Measurements from ENCODE around the gene TACC2. TPM values are rescaled to one million over a fixed set of nuclear protein-coding genes. Genes with fewer than 3 reads are reported as not detected.
A peak's percentile ranks its signal among the peaks of the same experiment; 100 is the strongest.
"Not testable (repeated sequence)": the region's sequence is repeated elsewhere in the genome, so short reads cannot be mapped to it uniquely, and the experiment has no call there.

The TACC2 gene
- total RNA-seq, 4 donors from 2014 or later, result 46.5 to 106 (median 71.6) TPM

GRCh38 chr10:122099562-122099961 lies 110.6 kb downstream of the TACC2 start:
- peak overlapping the region in 2 of 4 donors; percentile 4 to 11 for H3K27ac ChIP-seq
- no peak for DNase-seq
- H3K4me3 ChIP-seq, result no peak overlapping the region
- peaks cover 0 to 18% (median 0%) of the 10 kb centered on the region in 3 donors for H3K36me3 ChIP-seq
- H3K9me3 ChIP-seq, result no peaks in the 10 kb centered on the region
- H3K27me3 ChIP-seq, result no peaks in the 10 kb centered on the region
- 40 to 55% methylated on average over 2 of the region's 2 CpGs for WGBS, 2 donors
- TF ChIP-seq POLR2A (IDR thresholded peaks at IDR 0.05), result no peak
- intact Hi-C loops (cut with DNase I), result no loop called here
- H3K4me1 ChIP-seq, result peaks cover 0 to 32% (median 4%) of the 10 kb centered on the region in 3 donors

- no peaks in the 10 kb centered on the region for H3K27me3 ChIP-seq
- TF ChIP-seq CTCF (IDR thresholded peaks at IDR 0.05) (no peak), POLR2A (IDR thresholded peaks at IDR 0.05) (no peak)
- H3K27ac ChIP-seq, result peak overlapping the region in 3 of 4 donors; percentile 5 to 35 (median 19)
- no peak overlapping the region for H3K4me3 ChIP-seq
- H3K36me3 ChIP-seq, result peaks cover 0 to 24% (median 0%) of the 10 kb centered on the region in 3 donors
- intact Hi-C loops (cut with DNase I), result no loop called here
- no peaks in the 10 kb centered on the region for H3K9me3 ChIP-seq
- no peak for DNase-seq
- 52 to 55% methylated on average over 11 to 15 of the region's 15 CpGs for whole genome bisulfite sequencing, 2 donors
- H3K4me1 ChIP-seq, result peaks cover 0 to 32% (median 4%) of the 10 kb centered on the region in 3 donors
Observed at GRCh38 chr10:122102146-122102868, 113.3 kb downstream of the TACC2 start.

GRCh38 chr10:122102869-122103525 lies 114.0 kb downstream of the TACC2 start:
- Histone ChIP-seq H3K27ac (peak overlapping the region in 2 of 4 donors; percentile 19 to 35), H3K4me3 (no peak overlapping the region), H3K27me3 (no peaks in the 10 kb centered on the region), H3K9me3 (no peaks in the 10 kb centered on the region), H3K4me1 (peaks cover 0 to 29% (median 4%) of the 10 kb centered on the region in 3 donors), H3K36me3 (peaks cover 0 to 25% (median 0%) of the 10 kb centered on the region in 3 donors)
- DNase-seq, result no peak
- 73 to 86% methylated on average over 3 of the region's 3 CpGs for WGBS, 2 donors
- intact Hi-C loops (cut with DNase I), result no loop called here
- TF ChIP-seq CTCF (IDR thresholded peaks at IDR 0.05), result no peak
- no peak for TF ChIP-seq POLR2A (IDR thresholded peaks at IDR 0.05)

- Histone ChIP-seq H3K27me3 (no peaks in the 10 kb centered on the region), H3K9me3 (no peaks in the 10 kb centered on the region), H3K4me3 (no peak overlapping the region), H3K27ac (no peak overlapping the region), H3K36me3 (peaks cover 0 to 25% (median 0%) of the 10 kb centered on the region in 3 donors), H3K4me1 (peaks cover 0 to 24% (median 4%) of the 10 kb centered on the region in 3 donors)
- no peak for DNase-seq
- WGBS, 2 donors, result 96 to 100% methylated on average over 2 to 4 of the region's 4 CpGs
- intact Hi-C loops (cut with DNase I), result no loop called here
- TF ChIP-seq POLR2A (IDR thresholded peaks at IDR 0.05) (no peak), CTCF (IDR thresholded peaks at IDR 0.05) (no peak)
Observed at GRCh38 chr10:122103592-122103991, 114.6 kb downstream of the TACC2 start.

GRCh38 chr10:122108786-122109185 lies 119.8 kb downstream of the TACC2 start:
- intact Hi-C loops (cut with DNase I); DNase-seq; H3K4me3 ChIP-seq; H3K9me3 ChIP-seq; H3K27ac ChIP-seq: not testable (repeated sequence)
- Histone ChIP-seq H3K27me3 (peaks cover 0 to 13% (median 0%) of the 10 kb centered on the region in 4 donors), H3K4me1 (peaks cover 6 to 23% (median 6%) of the 10 kb centered on the region in 3 donors), H3K36me3 (peaks cover 0 to 36% (median 0%) of the 10 kb centered on the region in 3 donors)
- WGBS, 2 donors, result 82 to 90% methylated on average over 13 of the region's 13 CpGs
